Measurements from ENCODE around the gene UPK1A.

DNA sequence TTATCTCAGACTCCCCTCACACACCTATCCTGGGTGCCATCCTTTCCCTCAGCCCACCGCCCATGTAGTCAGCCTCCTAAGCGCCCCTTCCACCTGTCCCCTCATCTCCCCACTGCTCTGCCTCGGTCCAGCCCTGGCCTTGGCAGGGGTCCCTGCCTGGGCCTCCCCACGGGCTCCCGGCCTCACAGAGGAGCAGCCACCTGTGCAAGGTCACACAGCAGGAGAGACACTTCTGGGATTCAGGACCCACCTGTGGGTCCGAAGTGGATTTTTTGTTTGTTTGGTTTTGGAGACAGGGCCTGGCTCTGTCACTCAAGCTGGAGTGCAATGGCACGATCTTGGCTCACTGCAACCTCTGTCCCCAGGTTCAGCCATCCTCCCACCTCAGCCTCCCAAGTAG, 713 bp upstream of the UPK1A start:
- TF ChIP-seq, protein P1, sequence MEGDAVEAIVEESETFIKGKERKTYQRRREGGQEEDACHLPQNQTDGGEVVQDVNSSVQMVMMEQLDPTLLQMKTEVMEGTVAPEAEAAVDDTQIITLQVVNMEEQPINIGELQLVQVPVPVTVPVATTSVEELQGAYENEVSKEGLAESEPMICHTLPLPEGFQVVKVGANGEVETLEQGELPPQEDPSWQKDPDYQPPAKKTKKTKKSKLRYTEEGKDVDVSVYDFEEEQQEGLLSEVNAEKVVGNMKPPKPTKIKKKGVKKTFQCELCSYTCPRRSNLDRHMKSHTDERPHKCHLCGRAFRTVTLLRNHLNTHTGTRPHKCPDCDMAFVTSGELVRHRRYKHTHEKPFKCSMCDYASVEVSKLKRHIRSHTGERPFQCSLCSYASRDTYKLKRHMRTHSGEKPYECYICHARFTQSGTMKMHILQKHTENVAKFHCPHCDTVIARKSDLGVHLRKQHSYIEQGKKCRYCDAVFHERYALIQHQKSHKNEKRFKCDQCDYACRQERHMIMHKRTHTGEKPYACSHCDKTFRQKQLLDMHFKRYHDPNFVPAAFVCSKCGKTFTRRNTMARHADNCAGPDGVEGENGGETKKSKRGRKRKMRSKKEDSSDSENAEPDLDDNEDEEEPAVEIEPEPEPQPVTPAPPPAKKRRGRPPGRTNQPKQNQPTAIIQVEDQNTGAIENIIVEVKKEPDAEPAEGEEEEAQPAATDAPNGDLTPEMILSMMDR (IDR thresholded peaks at IDR 0.05) = no peak
- no peak for TF ChIP-seq POLR2A (IDR thresholded peaks at IDR 0.05)

Data from body of pancreas (tissue), 4 donors.